Activated T-helper 1 cell treated with anti-CD3 and anti-CD28 coated beads, Interleukin-12 subunit alpha, Interleukin-12 subunit beta, Interleukin-2, Interleukin-4 antibody, amounts not matched to agents 30 ng/mL and 10 ng/mL and 1 ng/mL, durations not matched to agents 14 hours and 24 hours and 36 hours (primary cell): ENCODE measurements around the gene GDI1. TPM values are rescaled to one million over a fixed set of nuclear protein-coding genes. Genes with fewer than 3 reads are reported as not detected.
A peak's percentile ranks its signal among the peaks of the same experiment; 100 is the strongest.
"Not testable (repeated sequence)": the region's sequence is repeated elsewhere in the genome, so short reads cannot be mapped to it uniquely, and the experiment has no call there.

ENCODE experiments used
- DNase-seq: peaks from one replicate; pipeline ENCODE4 v3.0.0; 2021; ENCODE audit warnings: low spot score
- H3K27ac Mint-ChIP-seq: one replicate; pipeline ENCODE4 v1.8.0; 2021; ENCODE audit warnings: mild to moderate bottlenecking, mixed read lengths
- H3K27me3 Mint-ChIP-seq: one replicate; pipeline ENCODE4 v1.8.0; 2022; ENCODE audit warnings: mild to moderate bottlenecking, moderate library complexity, mixed read lengths; ENCODE audit not compliant: insufficient read depth
- H3K36me3 Mint-ChIP-seq: one replicate; pipeline ENCODE4 v1.8.0; 2021; ENCODE audit warnings: low read depth, mixed read lengths
- H3K4me1 Mint-ChIP-seq: one replicate; pipeline ENCODE4 v1.8.0; 2021; ENCODE audit warnings: low read depth, mixed read lengths
- H3K4me3 Mint-ChIP-seq: one replicate; pipeline ENCODE4 v1.8.0; 2021; ENCODE audit warnings: mild to moderate bottlenecking, moderate library complexity, mixed read lengths
- H3K9me3 Mint-ChIP-seq: one replicate; pipeline ENCODE4 v1.8.0; 2021; ENCODE audit warnings: mixed read lengths
- intact Hi-C: fragments of 100-400 bp; cut with micrococcal nuclease; formaldehyde crosslinking; loops from one replicate; pipeline ENCODE4 v1.15.1; 2024
- total RNA-seq: library from RNA; stranded (reverse); gene quantifications from 2 replicates; pipeline ENCODE4 v1.2.3, GENCODE V29; 2022

The GDI1 gene
- 110 and 113 TPM in 2 replicates for total RNA-seq

DNA sequence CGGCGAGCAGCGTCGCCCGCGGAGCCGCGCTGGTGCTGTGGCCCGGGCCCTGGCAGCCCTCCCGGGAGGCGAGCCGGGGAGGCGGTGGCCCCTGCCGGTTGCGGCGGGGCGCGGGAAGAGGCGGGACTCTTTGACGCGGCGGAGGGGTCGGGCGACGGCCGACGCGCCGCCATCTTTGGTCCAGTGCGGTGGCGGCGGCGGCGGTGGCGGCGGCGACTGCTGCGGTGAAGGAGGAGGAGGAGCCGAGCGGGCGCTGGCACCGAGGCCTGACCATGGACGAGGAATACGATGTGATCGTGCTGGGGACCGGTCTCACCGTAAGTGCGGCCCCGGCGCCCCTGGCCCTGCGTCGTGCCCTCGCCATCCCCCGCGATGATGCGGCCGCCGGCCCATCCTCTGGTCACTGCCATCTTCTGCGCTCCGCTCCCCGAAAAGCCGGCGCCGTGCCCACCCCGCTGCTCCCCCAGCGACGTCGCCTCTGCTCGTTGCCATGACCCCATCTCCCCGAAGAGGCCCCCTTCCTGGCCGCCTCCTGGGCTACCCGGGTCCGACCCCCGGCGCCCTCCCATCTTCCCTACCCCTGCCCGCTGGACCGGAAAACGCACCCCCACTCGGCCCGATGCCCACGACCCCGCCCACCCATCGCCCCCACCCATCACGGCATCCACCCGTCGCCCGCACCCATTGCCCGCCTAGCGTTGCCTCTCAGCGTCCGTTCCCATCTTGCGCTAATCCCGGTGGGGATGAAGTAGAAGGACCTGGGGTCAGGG is at the start of gene GDI1:
GDI1 (plus strand) TSS at position 172 of the 770 bp plus-strand sequence; CDS start at position 273, 101 bp downstream.
- Mint-ChIP-seq H3K9me3 (no peaks in the 10 kb centered on the region), H3K27ac (peak within 1 kb of the TSS; percentile 77), H3K4me3 (peak within 1 kb of the TSS; percentile 87), H3K4me1 (peaks cover 6% of the 10 kb centered on the region), H3K36me3 (peaks cover 19% of the 10 kb centered on the region), H3K27me3 (no peaks in the 10 kb centered on the region)
- intact Hi-C loops, result loop anchor here (2.0 kb wide), 1 partner anchor 42 kb away; the partner anchor contains the start of gene LAGE3
- peak; percentile 48 for DNase-seq

DNA sequence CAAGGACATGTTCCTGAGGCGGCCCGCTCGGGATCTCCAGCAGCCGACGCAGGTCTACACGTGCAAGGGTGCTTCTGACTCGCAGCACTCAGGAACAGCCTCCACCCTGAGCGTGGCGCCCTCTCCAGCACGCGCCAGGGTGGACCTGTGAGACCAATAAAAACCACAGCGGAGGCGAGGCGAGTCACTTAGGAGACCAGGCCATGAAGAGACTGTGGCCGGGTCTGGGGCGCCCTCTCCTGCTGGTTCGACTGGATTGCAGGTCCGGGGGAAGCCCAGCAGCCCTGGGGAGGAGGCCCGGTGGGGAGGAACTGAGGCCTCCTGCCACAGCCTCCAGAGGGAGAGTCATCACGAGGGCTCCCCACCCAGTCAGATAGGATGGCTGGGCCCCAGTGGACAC is 48.9 kb upstream of the GDI1 start:
- DNase-seq, H3K4me3 Mint-ChIP-seq, H3K9me3 Mint-ChIP-seq, H3K36me3 Mint-ChIP-seq, H3K4me1 Mint-ChIP-seq, intact Hi-C loops, H3K27me3 Mint-ChIP-seq, H3K27ac Mint-ChIP-seq: not testable (repeated sequence)

DNA sequence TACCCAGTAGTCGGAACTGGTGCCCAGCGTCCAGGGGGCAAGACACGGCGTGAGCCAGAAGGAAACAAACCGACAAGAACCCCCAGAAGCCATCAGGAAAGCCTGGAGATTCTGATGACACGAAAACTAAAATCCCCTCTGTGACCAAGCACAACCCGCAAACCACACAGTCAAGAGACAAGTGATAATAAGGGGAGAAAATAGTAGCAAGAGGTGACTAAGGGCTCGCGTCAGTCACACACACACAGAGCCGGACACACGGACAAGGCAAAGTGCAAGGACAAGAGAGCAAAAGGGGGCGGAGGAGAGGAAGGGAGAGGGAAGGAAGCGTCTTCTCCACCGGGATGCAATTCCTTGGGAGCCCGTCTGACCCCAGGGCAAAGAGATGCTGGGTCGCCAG is 48.3 kb upstream of the GDI1 start:
- H3K9me3 Mint-ChIP-seq, H3K27me3 Mint-ChIP-seq, H3K4me3 Mint-ChIP-seq, H3K36me3 Mint-ChIP-seq, intact Hi-C loops, DNase-seq, H3K4me1 Mint-ChIP-seq, H3K27ac Mint-ChIP-seq: not testable (repeated sequence)

DNA sequence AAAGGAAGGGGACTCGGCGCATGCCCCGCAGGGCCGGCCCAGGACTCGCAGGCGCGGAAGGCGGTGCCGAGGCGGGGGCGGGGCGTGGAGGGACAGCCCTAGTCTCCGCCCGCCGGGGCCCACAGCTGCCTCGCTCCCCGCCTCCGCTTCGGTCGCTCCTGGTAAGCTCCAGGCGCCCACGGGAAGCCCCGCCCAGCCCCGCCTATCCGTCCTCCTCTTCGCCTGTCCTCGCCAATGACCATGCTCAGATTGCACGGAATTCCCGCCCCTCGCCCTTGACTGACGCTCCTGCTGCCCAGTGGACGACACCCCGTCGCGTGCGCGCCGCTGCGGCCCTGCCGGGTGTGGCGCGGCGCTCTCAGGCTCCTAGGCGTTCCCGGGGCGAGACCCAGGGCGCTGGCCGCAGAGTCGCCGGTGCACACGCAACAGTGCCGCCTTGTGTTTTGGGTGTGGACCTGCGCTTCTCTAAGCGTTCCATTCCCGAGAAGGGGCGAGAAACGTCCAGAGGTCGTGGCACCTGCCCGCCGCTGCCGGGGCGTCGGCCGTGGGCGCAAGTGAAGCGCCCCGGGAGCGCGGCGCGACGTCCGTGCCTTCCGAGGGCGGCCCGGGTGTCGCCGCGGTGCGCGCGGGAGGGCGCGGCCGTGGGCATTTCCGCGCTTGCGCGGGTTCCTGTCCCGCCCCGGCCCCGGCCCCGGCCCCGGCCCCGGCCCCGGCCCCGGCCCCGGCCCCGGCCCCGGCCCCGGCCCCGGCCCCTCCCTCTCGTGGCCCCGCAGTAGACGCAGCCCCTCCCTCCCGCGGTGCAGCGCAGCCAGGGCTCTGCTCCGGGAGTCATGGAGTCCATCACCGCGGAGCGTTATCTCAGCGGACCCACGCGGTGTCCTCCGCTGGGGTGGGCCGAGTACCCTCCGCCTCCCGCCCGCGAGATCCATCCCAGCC is 46.9 kb upstream of the GDI1 start:
- intact Hi-C loops, result loop anchor here (10.0 kb wide), 2 partner anchors 465 to 665 kb away; partner anchors contain the start of genes ABCD1, ARHGAP4 and BCAP31
- not testable (repeated sequence) for H3K4me1 Mint-ChIP-seq, H3K27ac Mint-ChIP-seq, H3K36me3 Mint-ChIP-seq, H3K9me3 Mint-ChIP-seq, H3K27me3 Mint-ChIP-seq, DNase-seq, H3K4me3 Mint-ChIP-seq

DNA sequence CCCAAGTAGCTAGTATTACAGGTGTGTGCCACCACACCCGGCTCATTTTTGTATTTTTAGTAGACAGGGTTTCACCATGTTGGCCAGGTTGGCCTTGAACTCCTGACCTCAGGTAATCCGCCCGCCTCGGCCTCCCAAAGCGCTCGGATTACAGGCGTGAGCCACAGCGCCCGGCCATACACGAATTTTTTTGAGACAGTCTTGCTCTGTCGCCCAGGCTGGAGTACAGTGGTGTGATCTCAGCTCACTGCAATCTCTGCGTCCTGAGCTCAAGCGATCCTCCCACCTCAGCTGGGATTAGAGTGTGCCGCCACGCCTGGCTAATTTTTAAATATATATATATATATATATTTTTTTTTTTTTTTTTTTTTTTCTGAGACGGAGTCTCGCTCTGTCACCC is 40.6 kb upstream of the GDI1 start:
- not testable (repeated sequence) for DNase-seq, H3K27me3 Mint-ChIP-seq, H3K27ac Mint-ChIP-seq, H3K9me3 Mint-ChIP-seq, H3K4me1 Mint-ChIP-seq
- peaks cover 20% of the 10 kb centered on the region for H3K36me3 Mint-ChIP-seq
- peak overlapping the region; percentile 98 for H3K4me3 Mint-ChIP-seq
- intact Hi-C loops, result loop anchor here (5.0 to 10.0 kb wide), 3 partner anchors 136 to 672 kb away; partner anchors contain the start of genes ABCD1, ARHGAP4 and BCAP31

DNA sequence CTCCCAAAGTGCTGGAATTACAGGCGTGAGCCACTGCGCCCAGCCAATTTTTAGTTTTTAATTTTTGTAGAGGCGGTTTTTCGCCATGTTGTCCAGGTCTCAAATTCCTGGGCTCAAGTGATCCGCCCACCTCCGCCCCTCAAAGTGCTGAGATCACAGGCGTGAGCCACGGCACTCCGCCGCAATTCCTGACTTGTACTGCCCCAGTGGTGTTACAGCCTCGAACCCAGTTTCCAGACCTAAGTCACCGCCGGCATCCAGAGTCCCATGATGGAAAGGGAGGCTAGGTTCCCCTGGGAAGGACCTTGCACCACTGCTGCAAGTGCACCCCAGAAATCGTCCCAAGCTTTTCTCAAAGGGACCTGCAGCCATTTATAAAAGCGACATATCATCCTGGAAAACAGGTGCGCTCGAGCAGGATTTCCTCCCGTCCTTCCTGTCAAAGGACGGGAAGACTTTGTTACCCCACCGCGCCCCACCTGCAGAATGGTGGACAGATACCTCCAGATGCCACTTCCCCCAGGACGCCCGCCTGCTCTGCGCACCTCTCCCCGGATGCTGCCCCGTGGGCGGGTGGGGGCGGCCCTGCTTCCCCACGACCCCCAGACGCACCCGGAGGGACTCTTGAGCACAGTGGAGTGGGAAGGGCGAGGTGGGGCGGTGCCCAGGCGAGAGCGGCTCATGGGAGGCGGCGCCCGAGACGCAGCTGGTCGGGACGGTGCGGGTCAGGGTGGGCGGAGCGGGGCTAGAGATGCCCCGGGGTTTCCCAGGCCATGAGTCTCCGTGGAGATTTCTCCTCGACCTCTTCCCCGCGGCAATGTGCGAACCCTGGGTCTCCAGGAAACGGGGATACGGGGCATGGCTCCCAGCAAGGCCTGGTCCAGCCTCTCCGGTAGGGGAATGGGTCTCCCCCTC is 39.7 kb upstream of the GDI1 start:
- Mint-ChIP-seq H3K36me3 (peaks cover 20% of the 10 kb centered on the region), H3K27me3 (no peaks in the 10 kb centered on the region), H3K27ac (peak overlapping the region; percentile 99), H3K4me3 (peak overlapping the region; percentile 98), H3K4me1 (peaks cover 8% of the 10 kb centered on the region), H3K9me3 (no peaks in the 10 kb centered on the region)
- peak; percentile 59 for DNase-seq
- intact Hi-C loops, result loop anchor here (5.0 to 10.0 kb wide), 3 partner anchors 135 to 672 kb away; partner anchors contain the start of genes ABCD1, ARHGAP4 and BCAP31

DNA sequence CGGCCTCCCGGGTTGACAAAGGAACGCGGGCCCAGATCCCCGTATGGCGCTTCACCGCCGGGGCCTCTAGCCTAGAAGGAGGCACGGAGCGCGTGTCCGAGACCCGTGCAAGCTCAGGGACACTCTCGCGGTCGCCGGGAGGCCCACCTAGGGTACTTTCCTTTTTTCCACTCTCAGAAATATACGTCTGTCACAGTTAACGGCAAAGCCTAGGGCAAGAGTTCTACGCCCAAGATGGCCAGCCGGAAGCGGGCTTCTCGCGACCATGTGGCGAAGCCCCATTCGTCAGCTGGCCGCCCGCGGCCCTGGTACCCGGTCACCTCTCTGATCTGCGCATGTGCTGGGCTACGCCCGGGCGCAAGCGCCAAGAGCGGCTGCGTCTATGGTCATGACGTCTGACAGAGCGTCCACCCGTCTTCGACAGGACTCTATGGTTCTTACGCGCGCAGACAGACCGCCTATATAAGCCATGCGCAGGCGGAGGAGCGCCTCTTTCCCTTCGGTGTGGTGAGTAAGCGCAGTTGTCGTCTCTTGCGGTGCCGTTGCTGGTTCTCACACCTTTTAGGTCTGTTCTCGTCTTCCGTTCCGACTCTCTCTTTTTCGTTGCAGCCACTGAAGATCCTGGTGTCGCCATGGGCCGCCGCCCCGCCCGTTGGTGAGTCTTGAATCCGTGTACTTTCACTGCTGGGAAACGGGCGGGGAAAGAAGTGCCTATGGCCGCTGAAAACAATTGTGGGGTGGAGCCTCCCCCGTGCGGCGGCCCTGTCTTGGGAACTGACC is 38.9 kb upstream of the GDI1 start, which contains the start of gene RPL10:
RPL10 (plus strand) TSS at position 490 of the 780 bp plus-strand sequence; CDS start at position 633, 143 bp downstream.
- intact Hi-C loops, result loop anchor here (5.0 to 10.0 kb wide), 3 partner anchors 134 to 673 kb away; partner anchors contain the start of genes ABCD1, ARHGAP4 and BCAP31
- Mint-ChIP-seq H3K27me3 (no peaks in the 10 kb centered on the region), H3K9me3 (no peaks in the 10 kb centered on the region), H3K36me3 (peaks cover 20% of the 10 kb centered on the region), H3K4me1 (peaks cover 8% of the 10 kb centered on the region), H3K4me3 (peak within 1 kb of the TSS; percentile 98), H3K27ac (peak within 1 kb of the TSS; percentile 99)
- peak; percentile 91 for DNase-seq

DNA sequence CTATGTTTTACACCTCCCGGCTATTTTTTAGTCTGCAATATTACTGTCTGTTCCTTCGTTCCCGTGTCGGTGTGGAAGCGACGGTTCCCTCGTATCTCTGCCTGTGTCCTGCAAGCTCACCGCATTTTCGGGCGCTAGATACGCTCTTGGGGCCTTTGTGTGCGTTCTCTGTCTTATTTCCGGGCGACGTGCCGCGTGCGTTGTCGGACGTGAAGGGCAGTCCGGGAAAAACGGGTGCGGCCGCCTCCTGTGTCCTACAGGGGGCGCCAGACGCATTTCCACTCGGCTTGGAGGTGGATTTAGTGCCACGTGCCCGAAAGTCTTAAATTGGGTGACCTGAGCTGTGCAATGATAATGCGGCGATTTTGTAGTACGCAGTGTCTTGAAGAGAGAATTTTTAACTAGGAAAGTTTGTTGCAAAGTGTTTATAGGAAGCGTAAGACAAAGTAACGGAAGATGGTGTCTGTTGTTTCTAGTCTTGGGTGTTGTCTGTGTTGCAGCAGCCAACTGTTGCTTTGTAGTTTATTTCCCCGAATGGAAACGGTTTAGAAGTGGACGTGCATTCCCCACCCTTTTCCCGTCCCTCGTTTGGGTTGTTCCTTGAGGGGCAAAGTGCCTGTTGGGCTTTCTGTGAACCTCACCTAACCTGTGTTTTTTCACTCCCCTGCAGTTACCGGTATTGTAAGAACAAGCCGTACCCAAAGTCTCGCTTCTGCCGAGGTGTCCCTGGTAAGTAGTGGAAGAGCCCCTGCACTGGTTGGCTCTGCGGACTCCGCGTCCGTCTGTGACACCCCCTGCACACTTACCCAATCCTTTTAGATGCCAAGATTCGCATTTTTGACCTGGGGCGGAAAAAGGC is 38.1 kb upstream of the GDI1 start:
- intact Hi-C loops, result loop anchor here (5.0 to 10.0 kb wide), 3 partner anchors 133 to 674 kb away; partner anchors contain the start of genes ABCD1, ARHGAP4 and BCAP31
- Mint-ChIP-seq H3K9me3 (no peaks in the 10 kb centered on the region), H3K36me3 (peaks cover 20% of the 10 kb centered on the region), H3K4me3 (peak overlapping the region; percentile 98), H3K27ac (peak overlapping the region; percentile 99), H3K4me1 (peaks cover 8% of the 10 kb centered on the region), H3K27me3 (no peaks in the 10 kb centered on the region)
- peak; percentile 74 for DNase-seq

DNA sequence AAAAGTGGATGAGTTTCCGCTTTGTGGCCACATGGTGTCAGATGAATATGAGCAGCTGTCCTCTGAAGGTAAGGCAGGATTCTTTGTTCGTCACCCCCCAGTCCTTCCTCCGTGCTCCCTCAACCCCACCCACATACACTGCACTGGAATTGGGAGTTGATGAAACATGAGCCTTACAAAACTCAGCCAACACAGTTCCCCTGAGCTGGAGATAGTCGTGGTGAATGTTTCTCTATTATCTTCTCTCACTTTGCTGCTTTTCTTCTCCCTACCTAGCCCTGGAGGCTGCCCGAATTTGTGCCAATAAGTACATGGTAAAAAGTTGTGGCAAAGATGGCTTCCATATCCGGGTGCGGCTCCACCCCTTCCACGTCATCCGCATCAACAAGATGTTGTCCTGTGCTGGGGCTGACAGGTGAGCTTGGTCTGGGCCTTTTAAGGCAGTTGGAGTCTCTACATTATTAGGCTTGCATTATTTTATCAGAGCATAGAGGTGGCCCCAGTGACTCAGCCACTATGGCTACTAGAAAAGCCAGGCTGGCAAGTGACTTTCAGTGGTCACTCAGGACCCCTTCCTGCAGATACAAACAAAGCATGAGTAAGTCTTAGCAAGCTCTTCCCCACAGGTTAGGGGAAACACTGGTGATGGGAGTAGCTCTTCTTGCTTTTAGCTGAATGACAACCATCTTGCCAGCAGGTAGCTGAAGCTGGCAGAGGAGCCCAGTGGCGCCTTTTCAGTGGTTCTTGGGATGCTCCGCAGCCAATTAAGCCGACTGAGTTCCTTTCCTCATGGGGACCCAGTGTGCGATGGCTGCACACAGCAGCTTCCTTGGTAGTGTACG is 37.2 kb upstream of the GDI1 start:
- intact Hi-C loops, result loop anchor here (5.0 to 10.0 kb wide), 3 partner anchors 133 to 675 kb away; partner anchors contain the start of genes ABCD1, ARHGAP4 and BCAP31
- H3K27me3 Mint-ChIP-seq, result no peaks in the 10 kb centered on the region
- H3K4me1 Mint-ChIP-seq, result peaks cover 8% of the 10 kb centered on the region
- no peaks in the 10 kb centered on the region for H3K9me3 Mint-ChIP-seq
- DNase-seq, result no peak
- peak overlapping the region; percentile 99 for H3K27ac Mint-ChIP-seq
- peaks cover 20% of the 10 kb centered on the region for H3K36me3 Mint-ChIP-seq
- peak overlapping the region; percentile 98 for H3K4me3 Mint-ChIP-seq

DNA sequence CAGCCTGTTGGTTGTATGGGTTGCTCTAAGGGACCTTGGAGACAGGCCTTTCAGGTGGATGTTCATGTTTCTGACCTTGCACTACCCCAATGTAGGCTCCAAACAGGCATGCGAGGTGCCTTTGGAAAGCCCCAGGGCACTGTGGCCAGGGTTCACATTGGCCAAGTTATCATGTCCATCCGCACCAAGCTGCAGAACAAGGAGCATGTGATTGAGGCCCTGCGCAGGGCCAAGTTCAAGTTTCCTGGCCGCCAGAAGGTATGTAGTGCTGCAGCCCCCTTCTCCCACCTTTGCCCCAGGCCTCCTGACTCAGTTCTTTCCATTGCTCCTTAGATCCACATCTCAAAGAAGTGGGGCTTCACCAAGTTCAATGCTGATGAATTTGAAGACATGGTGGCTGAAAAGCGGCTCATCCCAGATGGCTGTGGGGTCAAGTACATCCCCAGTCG is 36.6 kb upstream of the GDI1 start:
- H3K27ac Mint-ChIP-seq, intact Hi-C loops, DNase-seq, H3K27me3 Mint-ChIP-seq, H3K4me1 Mint-ChIP-seq, H3K9me3 Mint-ChIP-seq: not testable (repeated sequence)
- peaks cover 20% of the 10 kb centered on the region for H3K36me3 Mint-ChIP-seq
- H3K4me3 Mint-ChIP-seq, result peak overlapping the region; percentile 98
